ENCODE results near the gene BTBD17. TPM values are rescaled to one million over a fixed set of nuclear protein-coding genes. Genes with fewer than 3 reads are reported as not detected.

Gene BTBD17
- total and polyA plus RNA-seq, 2 of the 8 experiments (the other 6 are each of a cell fraction or from before 2014, with no cell fraction given), result 7.0 to 14.8 TPM

DNA sequence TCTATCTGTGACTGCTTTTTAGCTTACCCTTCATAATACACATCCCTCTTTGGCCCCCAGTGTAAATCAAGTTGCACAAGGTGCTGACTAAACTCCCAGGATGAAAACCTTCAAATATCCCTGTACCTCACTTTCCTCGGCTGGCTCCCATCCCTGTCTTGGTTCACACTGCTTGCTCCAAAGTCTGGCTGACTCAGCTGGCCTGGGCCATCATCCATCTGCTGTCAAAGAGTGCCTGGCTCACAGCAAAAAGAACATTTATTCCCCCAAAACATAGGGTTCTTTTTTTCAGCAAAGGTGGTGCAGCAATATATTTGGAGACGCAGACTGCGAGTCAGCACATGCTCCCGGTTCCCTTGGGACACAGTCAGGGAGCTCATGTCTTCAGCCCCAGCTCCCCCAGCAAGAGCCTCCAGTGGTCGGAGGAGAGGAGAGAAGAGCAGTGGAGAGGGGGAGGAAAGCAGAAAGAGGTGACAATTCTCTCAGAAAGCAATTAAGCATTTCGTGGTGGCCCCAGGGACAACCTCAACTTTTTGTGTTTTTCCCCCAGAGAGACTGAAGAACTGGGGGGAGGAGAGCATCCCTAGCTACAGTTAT, 31.8 kb upstream of the BTBD17 start (continued):
- TF ChIP-seq TCF12 (IDR thresholded peaks at IDR 0.05; ENCODE audit: low read depth, low read length) (no peak), CEBPB (IDR thresholded peaks at IDR 0.05; ENCODE audit: low read depth, low read length) (no peak), KDM5A (IDR thresholded peaks at IDR 0.05; ENCODE audit: low read length) (no peak), MAX (IDR thresholded peaks at IDR 0.05) (no peak), SP2 (IDR thresholded peaks at IDR 0.05; ENCODE audit: low read length) (no peak), EZH2 (IDR thresholded peaks at IDR 0.05; ENCODE audit: low read depth, low read length, severe bottlenecking) (no peak), POU5F1 (IDR thresholded peaks at IDR 0.05; ENCODE audit: low read depth, low read length) (no peak)
